Islet precursor cell (in vitro differentiated cells): Measurements from ENCODE around the gene ATP6V0B.

Source experiments
- DNase-seq: peaks from one replicate; pipeline ENCODE4 v3.0.0-alpha.2; 2018

The ATP6V0B gene

DNA sequence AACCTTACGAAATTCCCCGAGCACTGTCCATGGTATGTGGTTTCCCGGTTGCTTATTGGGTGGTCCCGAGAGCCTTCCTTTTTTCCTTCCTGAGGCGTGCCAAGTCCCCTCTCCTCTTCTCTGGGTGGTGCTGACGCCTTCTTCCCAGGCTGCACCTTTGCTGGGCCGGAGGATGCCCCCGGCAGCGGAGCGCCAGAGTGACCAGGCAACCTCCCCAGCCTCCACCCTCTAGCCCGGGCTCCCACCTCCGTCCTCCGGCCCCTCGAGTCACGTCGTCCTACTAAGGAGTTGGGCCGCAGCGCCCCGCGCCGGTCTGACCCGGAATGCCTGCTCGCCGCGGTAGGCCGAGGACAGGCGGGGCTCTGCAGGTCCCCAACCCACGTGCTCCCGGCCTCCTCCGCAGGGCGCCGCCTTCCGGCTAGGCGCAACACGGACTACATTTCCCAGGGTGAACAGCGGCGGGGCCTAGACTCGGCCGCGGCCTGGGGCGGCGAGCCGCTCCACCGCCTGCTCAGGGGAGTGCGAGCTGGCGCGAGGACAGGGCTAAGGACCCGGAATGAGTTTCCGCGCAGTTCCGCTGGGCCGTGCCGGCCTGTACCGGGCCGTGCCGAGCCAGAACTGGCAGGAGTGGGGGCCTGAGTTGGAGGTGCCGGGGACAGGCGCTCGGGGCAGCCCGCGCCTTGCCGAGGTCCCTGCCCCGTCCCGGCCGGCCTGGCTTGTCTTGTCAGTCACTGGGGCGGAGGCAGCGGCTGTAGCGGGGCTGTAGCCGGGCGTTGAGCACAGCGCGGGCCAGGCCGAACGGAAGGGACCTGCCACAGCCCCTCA lies 28.3 kb upstream of the ATP6V0B start, which contains the start of gene IPO13:
Gene IPO13 (plus strand): TSS at position 715 of the 825 bp plus-strand sequence. CDS start 651 bp downstream, outside the sequence.
- DNase-seq: peak; percentile 99

DNA sequence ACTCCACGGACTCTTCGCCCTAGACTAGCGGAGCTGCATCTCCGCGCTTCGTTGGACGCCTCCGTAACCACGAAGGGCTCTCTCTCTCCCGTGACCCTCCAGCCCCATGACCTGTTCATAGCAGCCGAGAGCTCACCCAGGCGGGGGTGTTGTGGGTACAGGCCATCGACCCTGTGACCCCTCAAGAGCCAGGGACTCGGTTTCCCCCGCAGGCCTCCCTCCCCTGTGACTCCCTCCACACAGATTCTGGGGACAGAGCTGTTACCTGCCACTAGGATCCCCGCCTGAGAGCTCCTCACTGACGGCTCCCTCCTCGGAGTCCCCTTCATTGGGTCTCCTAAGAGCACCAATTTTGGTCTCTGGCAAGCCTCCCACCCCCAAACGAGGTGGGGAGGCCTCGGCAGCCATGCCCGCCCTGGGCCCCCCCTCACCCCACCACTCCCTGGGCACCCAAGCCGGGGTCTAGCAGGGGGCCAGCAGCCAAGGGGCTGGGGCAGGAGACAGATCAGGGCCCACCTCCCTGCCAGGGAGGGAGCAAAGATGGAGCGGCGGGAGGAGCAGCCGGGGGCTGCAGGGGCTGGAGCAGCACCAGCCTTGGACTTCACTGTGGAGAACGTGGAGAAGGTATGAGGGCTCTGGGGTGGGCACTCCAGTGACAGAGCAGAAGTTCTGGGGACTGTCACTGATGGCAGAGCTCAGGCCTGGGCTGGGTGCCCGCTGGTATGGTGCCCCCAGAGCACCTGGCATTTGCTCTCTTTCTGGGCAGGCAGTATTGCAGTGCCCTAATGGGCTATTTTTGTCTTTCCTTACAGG lies 27.5 kb upstream of the ATP6V0B start:
- DNase-seq: no peak

DNA sequence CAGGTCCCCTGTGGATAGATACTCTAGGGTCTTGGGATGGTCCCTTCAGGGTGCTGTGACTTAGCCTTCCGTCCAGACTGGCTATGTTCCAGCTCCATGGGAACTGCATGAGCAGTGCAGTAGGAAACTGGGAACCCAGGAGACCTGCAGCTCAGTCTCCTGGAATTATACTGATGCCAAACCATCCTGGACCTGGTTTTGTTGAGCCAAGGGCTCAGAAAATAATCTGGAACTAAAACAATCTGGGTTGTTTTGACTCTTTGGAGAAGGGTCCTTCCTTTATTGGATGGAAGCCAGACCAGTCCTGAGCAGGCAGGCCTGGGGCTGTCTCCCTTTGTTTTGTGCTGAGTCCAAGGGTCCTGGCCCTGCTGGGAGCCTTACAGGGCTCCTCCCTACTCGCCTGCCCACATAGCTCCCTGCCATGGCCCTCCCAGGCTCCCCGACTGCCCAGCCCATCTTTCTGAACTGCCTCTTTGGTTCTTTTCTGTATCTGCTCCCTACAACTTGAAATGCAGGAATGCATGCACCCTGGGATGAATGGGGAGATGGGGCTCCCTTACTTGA lies 26.8 kb upstream of the ATP6V0B start:
- DNase-seq: no peak

DNA sequence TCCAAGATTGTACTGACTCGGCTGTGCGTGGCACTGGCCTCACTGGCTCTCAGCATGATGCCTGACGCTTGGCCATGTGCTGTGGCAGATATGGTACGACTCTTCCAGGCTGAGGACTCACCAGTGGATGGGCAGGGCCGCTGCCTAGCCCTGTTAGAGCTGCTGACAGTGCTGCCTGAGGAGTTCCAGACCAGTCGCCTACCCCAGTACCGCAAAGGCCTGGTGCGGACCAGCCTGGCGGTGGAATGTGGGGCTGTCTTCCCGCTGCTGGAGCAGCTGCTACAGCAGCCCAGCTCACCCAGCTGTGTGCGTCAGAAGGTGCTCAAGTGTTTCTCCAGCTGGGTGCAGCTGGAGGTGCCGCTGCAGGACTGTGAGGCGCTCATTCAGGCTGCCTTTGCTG lies 25.1 kb upstream of the ATP6V0B start:
- no peak for DNase-seq

DNA sequence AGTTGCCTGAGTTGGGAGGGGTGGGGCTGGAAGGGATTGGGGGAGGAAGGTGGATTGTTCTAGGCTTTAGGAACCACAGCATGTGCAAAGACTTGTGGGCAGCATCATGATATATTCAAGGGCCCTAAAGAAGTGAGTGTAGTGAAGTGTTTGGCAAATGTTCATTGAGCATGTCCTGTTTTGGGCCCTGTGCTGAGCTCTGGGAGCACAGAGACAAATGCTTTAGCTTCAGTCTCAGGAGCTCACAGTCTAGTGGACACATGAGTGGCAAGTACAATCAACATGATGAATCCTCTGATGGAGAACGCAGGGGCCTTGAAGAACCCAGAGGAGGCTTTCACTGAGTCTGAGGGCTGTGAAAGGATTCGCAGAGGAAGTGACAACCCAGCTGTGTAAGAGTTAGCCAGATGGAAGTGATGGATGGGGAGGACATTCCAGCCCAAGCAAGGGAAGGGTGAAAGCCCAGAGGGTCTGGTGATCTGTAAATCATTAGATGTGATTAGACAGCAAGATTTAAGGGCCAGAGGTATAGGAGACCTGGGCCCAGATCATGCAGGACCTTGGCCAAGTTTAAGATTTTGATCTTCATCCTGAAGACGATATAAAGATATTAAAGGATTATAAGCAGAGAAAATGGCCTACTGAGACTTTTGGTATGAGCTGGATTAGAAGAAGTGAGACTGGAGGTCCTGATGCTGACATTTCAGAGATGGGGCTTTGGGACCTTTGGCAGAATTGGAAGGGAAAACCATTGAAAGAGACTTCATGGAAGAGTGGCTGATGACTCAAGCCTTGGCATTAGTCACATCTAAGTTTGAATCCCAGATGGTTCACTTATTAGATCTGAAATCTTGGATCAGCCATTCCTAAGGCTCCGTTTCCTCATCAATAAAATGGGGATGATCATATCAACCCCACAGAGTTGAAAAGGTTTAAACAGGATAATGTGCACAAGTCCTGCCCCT lies 23.5 kb upstream of the ATP6V0B start:
- no peak for DNase-seq

DNA sequence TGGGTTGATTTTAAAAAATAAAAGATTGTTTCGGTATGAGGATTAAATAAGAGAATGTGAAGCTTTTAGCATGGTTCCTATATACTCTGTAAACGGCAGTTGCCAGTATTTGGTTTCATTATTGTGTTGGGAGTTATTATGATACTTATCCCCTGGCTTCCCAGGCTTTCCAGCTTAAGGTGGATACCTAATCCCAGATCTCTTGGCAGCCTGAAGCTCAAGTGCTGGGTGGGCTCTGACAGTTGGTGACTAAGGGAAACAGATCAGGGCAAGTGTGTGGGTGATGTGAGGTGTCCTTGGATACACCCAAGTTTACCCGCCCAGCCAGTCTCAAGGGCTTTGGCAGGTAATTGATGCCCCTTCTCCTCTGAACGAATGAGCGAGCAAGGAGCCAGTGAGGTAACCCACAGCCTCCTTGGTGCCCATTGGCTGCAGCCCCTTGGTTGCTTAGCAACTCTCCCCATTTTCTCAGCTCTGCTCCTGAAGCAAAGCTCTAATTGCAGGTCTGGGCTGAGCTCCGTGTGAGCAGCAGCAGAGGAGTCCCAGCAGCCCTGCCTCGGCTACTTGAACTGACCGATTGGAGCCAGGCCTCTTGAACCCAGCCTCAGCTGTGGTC lies 21.9 kb upstream of the ATP6V0B start:
- peak; percentile 89 for DNase-seq

DNA sequence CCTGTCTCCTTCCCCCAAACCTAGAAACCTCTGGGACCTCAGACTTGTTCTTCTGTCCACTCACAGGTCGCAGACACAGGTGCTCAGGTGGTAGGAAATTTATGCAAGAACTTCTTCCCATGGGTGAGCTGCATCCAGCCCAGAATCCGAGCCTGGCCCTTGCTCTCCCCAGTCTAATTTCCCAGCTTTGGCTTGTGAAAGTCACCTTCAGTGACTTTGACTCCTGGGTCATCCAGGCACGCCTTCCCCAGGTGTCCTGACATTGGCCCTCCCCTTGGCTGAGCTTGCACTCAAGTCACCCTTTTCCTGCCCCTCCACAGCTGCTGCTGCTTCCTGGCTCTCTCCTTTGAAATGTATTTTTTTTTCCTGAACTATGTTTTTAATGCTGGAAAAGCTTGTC lies 21.4 kb upstream of the ATP6V0B start:
- no peak for DNase-seq

DNA sequence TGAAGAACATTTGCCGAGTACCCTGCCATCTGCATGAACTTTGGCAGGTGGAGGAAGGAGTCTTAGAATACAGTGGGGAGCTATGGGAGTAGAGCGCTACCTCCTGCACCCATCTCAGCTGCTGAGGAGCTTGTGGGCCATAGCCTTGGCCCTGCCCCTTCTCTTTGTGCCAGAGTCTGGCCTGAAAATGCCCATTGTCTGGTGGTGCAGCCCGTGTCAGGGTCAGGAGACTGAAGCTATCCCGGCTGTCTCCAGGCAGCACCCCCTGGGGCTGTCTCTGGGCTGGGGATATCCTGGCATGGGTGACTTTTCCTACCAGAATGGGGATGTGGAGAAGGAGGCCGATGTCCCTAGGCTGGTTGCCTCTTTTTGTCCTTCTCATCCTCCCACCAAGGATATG lies 20.7 kb upstream of the ATP6V0B start:
- no peak for DNase-seq

DNA sequence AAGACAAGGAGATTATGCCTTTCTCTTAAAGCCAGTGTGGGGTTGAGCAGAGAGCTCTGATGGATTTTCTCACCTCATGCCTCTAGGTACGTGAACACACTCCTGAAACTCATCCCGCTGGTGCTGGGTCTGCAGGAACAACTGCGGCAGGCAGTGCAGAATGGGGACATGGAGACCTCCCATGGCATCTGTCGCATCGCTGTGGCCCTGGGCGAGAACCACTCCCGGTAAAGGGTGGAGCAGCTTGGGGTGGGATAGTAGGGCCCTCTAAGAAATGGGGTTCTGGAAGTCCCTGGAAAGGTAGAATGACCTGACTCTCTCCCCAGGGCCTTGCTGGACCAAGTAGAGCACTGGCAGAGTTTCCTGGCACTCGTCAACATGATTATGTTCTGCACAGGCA lies 18.5 kb upstream of the ATP6V0B start:
- no peak for DNase-seq

DNA sequence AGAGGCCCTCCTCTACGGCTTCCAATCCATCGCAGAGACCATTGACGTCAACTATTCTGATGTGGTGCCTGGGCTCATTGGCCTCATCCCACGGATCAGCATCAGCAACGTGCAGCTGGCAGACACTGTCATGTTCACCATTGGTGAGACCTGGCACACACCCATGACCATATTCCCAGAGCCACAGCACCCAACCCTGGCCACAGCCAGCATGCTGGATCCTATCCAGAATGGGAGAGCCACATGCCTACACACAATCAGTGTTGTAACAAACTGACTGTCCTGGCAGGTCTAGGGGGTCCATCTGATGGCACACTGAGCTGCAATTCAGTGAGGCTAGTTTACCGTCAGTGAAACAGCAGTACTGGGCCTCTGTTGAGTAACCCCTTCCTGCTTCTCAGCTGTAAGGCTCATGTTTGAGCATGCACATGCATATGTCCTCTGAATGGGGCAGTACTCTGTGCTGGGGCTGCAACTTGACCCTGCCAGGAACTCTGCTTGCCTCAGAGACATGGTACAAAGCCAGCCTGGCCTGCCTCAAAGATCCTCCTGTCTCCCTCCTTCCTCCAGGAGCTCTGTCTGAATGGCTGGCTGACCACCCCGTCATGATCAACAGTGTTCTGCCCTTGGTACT lies 17.2 kb upstream of the ATP6V0B start:
- DNase-seq: no peak

DNA sequence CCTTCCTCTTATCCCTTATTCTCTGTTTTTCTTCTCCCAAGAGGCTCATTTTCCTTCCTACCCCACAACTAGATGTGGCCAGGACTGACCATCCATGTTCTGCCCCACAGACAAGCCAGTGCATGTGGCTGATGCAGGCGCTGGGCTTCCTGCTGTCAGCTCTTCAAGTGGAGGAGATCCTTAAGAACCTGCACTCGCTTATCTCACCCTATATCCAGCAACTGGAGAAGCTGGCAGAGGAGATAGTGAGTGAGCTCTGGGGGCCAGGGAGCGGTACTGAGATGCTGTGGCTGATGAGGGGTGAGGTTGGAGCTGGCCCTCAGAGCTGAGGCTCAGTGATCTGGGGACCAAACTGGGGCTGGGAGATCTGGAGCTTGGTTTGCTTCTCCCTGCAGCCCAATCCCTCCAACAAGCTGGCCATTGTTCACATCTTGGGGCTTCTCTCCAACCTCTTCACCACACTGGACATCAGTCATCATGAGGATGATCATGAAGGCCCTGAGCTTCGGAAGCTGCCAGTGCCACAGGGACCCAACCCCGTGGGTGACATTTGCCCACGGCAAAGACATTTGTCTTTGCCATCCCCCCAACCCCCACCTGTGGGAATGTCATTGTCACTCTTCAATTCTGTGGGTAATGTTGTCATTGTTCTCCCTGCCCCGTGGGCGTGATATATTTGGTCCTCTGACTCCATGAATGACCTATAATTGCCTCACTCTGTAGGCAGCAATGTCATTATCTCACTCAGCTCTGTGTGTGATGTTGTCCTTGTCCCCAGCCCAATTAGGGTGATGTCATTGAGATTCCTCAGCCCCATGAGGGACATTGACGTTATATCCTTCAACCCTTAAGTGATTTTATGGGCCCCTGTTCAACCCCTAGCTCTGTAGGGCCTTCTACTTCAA lies 16.2 kb upstream of the ATP6V0B start:
- no peak for DNase-seq

DNA sequence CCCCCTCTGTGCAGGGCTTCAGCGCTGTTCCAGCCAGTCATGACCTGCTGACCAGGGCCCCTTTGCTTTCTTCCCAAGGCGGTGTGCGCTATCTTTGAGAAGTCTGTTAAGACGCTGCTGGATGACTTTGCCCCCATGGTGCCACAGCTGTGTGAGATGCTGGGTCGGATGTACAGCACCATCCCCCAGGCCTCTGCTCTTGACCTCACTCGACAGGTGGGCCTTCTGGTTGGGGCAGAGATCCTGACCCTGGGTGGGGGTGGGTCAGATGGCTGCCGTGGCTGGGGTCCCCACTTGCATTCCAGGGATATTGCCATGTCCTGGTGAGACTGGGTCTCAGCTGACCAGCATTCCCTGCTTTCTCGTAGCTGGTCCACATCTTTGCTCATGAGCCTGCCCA lies 14.0 kb upstream of the ATP6V0B start:
- DNase-seq: no peak

DNA sequence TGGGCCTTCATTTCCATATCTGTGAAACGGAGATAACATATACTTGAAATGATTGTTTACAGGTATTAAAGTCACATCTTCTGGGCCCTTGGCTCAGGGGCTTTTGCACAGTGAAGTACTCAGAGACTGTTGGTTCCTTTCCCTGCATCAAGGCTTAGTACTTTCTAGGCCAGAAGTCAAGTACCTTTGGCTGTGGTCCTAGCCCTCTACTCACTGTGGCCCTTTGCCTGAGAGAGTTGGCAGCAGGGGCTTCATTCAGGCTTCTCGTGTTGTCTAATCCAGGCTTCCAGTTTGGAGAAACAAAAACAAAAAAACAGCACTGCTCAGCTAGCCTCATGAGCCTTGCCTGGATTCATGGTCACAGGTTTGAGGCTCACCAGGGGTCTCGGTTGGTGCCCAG lies 13.1 kb upstream of the ATP6V0B start:
- DNase-seq: no peak

DNA sequence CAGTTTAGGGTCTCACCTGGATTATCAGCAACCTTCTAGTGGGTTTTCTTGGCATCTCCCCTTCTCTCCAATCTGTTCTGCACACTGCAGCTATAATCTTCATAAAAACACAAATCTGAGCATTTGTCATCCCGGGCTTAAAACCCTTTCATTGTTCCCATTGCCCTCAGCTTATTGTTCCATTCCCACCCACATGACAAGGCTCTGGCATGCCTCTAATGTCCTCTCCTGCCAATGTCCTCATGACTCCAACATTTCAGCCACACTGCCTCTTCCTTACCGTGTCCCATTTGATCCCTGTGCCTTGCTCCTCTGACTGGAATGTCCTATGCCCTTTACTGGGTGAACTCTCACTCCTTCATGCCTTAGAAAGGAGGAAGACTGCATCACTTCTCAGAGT lies 12.4 kb upstream of the ATP6V0B start:
- DNase-seq: no peak

DNA sequence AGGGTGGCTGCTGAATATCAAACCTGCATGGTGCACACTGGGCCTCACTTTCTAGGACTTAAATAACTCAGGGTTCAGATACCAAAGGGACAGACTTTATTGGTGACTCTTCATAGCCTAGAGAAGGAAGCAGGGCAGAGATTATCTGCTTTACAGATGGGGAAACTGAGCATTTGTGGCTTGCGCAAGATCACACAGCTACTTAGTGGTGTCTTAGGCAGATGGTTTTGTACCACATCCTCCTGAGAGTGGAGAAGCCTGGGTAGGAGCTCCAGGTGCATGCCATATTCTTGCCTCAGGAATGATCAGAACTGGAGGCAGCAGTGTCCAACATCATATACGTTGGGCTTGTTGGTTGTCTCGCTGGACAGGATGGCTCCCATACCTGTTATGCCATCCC lies 11.8 kb upstream of the ATP6V0B start:
- DNase-seq: no peak

DNA sequence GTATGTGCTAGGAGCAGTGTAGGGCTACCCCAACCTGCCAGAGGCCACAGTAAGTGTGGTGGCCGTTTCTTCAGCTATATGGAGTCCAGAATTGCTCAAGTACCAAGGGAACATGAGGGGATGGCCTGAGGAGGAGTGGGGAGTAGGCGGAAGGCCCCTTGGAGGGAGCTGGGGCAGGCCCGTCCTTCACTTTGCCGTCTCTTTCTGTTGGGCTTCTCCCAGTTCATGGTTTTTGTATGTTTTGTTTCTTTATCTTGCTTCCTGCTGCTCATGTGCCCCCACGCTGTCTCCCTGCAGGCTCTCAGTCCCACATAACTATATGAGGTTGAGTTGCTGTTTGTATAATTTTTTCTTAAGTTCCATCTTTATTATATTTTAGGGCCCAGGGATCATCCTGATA lies 10.9 kb upstream of the ATP6V0B start:
- no peak for DNase-seq

DNA sequence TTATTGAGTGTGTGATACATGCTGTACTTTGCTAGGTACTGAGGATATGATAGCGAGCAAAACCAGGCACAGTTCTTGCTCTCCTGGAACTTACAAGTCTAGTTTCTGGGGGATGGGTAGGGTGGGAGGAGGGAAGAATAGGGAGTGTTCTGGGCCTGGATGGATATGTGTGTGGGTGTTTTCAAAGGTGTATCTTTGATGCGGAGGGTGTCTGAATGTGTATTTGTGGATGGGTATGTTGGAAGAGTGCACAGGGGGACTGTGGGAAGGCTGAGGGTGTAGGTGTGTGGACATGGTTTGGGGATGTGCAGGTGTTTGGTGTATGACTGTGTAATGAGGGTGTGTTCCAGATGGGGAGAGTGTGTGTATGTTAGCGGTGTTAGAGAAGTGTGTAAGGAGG lies 9.4 kb upstream of the ATP6V0B start:
- DNase-seq: no peak

DNA sequence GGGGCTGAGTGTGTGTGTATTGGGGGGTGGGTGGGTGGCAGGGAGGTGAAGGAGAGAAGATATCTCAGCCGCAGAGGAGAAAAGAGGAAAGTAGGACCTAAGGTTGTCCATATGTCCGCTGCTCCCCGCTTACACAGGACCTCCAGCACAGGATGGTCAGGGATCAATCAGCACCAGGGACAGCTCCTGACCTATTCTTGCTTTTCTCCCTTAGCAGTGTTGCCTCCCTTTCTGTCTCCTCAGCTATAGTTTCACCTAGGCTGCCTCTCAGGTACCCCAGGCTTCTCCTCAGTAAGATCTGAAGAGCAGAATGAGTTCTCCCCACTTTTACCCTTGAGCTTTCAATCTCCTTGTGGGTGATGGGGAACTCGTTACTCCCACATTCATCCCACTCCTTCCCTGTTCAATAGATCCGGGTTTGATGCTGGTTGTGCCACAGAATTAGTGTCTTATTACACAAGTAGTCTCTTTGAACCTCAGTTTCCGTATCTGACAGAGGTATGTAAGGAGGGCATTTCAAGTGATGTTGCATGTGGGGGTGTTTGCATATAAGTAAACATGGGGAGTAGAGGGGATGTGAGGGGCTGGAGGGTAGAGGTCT lies 6.3 kb upstream of the ATP6V0B start:
- DNase-seq: peak; percentile 74

DNA sequence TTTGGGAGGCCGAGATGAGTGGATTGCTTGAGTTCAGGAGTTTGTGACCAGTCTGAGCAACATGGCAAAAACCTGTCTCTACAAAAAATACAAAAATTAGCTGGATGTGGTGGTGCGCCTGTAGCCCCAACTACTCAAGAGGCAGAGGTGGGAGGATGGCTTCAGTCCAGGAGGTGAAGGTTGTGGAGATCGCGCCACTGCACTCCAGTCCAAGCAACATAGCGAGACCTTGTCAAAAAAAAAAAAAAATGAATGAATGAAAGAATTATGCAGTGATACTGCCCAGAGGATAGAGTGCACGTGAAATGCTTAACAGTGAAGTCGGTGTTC lies 5.4 kb upstream of the ATP6V0B start:
- DNase-seq: no peak

DNA sequence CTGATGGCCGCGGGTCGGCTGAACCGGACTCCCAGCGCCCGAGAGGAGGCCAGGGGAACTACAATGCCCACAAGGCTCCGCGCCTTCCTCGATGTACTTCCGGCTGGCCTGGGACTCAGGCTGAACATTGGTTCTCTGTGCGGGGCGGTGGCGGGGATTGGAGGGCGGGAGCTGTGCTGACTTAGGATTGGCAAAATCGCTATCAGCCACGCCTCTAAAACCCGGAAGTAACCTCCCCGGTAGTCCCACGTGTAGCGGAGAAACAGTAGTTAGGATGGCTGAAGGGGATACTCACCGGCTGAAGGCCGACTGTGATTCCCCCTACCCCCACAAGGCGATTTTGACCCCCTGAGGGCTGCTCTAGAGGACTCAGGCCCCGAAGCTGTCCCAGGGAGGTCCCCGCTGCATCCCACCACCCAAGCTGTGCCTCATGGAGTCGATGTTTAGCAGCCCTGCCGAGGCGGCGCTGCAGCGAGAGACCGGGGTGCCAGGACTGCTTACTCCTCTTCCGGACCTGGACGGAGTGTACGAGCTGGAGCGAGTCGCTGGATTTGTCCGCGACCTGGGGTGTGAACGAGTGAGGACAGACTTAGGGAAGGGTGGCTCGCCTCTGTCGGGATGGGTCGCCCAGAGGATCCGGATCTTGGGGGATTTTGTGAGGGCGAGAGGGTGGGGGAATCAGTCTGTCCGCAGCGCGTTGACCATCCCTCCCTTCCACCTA lies 4.9 kb upstream of the ATP6V0B start, which contains the start of gene DPH2:
Gene DPH2 (plus strand): TSS at position 265 of the 721 bp plus-strand sequence. CDS start 166 bp downstream, at position 431.
- peak; percentile 99 for DNase-seq
